Osteocyte (in vitro differentiated cells): ENCODE results near the gene FGF3. TPM values are rescaled to one million over a fixed set of nuclear protein-coding genes. Genes with fewer than 3 reads are reported as not detected.

Experiments used
- DNase-seq: peaks from one replicate; pipeline ENCODE4 v3.0.0; 2021; ENCODE audit warnings: mixed read lengths; ENCODE audit not compliant: unreplicated experiment; ENCODE audit errors: extremely low spot score
- H3K27ac Mint-ChIP-seq: one replicate; pipeline ENCODE4 v1.8.0; 2021; ENCODE audit warnings: mild to moderate bottlenecking, mixed read lengths; ENCODE audit not compliant: unreplicated experiment
- H3K27me3 Mint-ChIP-seq: one replicate; pipeline ENCODE4 v1.8.0; 2021; ENCODE audit warnings: mixed read lengths; ENCODE audit not compliant: unreplicated experiment
- H3K36me3 Mint-ChIP-seq: one replicate; pipeline ENCODE4 v1.8.0; 2021; ENCODE audit warnings: mixed read lengths; ENCODE audit not compliant: unreplicated experiment
- H3K4me1 Mint-ChIP-seq: one replicate; pipeline ENCODE4 v1.8.0; 2021; ENCODE audit warnings: mixed read lengths; ENCODE audit not compliant: unreplicated experiment
- H3K4me3 Mint-ChIP-seq: one replicate; pipeline ENCODE4 v1.8.0; 2021; ENCODE audit warnings: mild to moderate bottlenecking, moderate library complexity, mixed read lengths; ENCODE audit not compliant: unreplicated experiment
- H3K9me3 Mint-ChIP-seq: one replicate; pipeline ENCODE4 v1.8.0; 2021; ENCODE audit warnings: mixed read lengths; ENCODE audit not compliant: unreplicated experiment
- total RNA-seq: library from RNA; stranded (reverse); gene quantifications from 2 replicates; pipeline ENCODE4 v1.2.1, GENCODE V29; 2021
- TF ChIP-seq, protein P1 (sequence below): fragments of 200-600 bp; sonication (generic); IDR thresholded peaks from 2 replicates; pipeline ENCODE4 v1.5.0; 2021; ENCODE audit warnings: antibody characterized with exemption, mild to moderate bottlenecking, moderate library complexity

FGF3 gene
- total RNA-seq, 1 donor from 2014 or later: 2.5 TPM

DNA sequence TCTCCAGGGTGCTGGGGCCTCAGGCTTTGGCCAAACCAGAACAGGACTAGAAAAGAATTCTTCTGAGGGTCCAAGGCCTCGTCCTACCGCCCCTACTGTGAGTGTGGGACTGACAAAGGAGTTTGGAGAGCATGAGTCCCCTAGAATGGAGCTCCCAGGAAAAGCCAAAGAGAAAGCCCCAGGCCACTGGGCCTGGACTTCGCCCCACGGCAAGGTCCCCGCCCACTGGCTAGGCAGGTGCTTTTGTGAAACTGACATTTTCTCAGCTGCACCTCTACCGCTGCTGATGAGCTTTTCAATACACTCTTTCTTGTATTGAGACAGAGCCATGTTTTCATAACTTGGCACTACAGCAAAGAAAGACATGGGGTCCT is 9.7 kb upstream of the FGF3 start:
- Mint-ChIP-seq H3K4me3 (no peak overlapping the region), H3K9me3 (no peaks in the 10 kb centered on the region), H3K27me3 (peaks cover 19% of the 10 kb centered on the region), H3K4me1 (no peaks in the 10 kb centered on the region), H3K36me3 (no peaks in the 10 kb centered on the region), H3K27ac (no peak overlapping the region)
- DNase-seq: no peak
- TF ChIP-seq, protein P1, sequence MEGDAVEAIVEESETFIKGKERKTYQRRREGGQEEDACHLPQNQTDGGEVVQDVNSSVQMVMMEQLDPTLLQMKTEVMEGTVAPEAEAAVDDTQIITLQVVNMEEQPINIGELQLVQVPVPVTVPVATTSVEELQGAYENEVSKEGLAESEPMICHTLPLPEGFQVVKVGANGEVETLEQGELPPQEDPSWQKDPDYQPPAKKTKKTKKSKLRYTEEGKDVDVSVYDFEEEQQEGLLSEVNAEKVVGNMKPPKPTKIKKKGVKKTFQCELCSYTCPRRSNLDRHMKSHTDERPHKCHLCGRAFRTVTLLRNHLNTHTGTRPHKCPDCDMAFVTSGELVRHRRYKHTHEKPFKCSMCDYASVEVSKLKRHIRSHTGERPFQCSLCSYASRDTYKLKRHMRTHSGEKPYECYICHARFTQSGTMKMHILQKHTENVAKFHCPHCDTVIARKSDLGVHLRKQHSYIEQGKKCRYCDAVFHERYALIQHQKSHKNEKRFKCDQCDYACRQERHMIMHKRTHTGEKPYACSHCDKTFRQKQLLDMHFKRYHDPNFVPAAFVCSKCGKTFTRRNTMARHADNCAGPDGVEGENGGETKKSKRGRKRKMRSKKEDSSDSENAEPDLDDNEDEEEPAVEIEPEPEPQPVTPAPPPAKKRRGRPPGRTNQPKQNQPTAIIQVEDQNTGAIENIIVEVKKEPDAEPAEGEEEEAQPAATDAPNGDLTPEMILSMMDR: no peak

DNA sequence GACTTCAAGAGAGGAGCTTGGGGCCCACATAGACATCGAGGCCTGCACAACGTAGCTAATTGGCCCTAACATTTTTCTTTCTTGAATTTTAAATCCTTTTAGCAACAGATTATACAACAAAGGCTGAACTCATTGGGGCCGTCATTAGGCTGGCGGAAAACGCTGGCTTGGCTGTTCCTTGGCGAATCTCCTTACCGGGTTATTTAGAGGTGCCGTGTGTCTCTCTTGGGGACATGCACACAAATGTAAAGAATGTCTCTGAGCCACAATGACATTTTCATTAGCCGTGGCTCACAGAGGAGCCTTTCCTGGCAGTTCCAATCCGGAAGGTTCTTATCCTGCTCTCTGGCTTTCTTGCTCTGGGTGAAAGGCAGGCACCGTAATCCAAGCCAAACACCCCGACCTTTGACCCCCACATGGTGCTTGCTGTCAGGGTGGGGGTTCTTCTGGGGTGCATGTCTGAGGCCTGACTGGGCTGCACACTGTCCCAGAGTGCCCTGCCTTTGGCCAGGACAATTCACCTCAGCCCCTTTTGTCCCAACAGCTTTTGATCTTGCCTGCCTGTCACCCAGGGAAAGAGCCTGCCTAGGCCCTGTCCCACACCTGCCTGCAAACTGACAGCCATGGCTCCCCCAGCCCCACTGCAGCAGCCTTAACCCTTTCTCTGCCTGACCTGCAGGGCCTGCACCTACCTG is 9.2 kb upstream of the FGF3 start:
- Mint-ChIP-seq H3K4me1 (no peaks in the 10 kb centered on the region), H3K4me3 (no peak overlapping the region), H3K27ac (no peak overlapping the region), H3K27me3 (peaks cover 19% of the 10 kb centered on the region), H3K36me3 (no peaks in the 10 kb centered on the region), H3K9me3 (no peaks in the 10 kb centered on the region)
- TF ChIP-seq, protein P1: no peak
- no peak for DNase-seq

DNA sequence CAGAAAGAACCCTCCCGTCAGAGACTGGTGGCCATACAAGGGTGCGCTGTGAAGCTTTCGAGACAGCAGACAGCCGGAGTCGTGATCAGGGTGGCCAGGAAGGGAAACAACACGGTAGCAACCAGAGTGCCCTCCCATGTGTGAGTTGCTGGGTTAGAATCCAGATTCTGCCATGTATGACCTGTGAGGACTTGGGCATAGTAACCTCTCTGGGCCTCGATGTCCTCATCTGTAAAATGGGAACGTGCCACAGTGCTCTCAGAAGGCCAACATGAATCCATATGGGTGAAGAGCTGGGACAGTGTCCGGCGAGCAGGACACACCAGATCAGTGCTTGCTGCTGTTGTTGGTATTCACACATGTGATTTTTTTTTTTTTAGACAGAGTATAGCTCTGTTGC is 7.6 kb upstream of the FGF3 start:
- no peaks in the 10 kb centered on the region for H3K36me3 Mint-ChIP-seq
- DNase-seq: no peak
- TF ChIP-seq, protein P1: no peak
- H3K4me1 Mint-ChIP-seq: no peaks in the 10 kb centered on the region
- no peak overlapping the region for H3K4me3 Mint-ChIP-seq
- no peak overlapping the region for H3K27ac Mint-ChIP-seq
- H3K27me3 Mint-ChIP-seq: peaks cover 22% of the 10 kb centered on the region
- H3K9me3 Mint-ChIP-seq: no peaks in the 10 kb centered on the region

DNA sequence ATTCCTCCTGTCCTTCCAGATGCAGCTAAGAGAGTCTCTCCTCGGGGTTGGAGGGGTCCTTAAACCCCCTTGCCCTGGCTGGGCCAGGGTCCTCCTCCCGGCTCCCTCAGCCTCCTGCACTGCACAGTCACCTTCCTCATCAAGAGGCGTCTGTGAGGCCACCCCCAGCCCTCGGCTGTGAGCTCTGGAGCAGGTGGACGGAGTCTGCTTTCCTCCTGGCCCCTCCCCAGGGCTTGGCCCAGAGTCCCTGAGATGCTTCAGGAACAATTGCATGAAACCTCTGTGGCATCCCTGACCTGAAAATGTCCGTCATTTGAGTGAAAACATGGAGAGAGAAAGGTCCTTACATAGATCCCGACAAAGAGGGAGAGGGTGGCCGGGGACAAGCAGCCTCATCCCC is 6.7 kb upstream of the FGF3 start:
- no peak for DNase-seq
- TF ChIP-seq, protein P1: no peak

DNA sequence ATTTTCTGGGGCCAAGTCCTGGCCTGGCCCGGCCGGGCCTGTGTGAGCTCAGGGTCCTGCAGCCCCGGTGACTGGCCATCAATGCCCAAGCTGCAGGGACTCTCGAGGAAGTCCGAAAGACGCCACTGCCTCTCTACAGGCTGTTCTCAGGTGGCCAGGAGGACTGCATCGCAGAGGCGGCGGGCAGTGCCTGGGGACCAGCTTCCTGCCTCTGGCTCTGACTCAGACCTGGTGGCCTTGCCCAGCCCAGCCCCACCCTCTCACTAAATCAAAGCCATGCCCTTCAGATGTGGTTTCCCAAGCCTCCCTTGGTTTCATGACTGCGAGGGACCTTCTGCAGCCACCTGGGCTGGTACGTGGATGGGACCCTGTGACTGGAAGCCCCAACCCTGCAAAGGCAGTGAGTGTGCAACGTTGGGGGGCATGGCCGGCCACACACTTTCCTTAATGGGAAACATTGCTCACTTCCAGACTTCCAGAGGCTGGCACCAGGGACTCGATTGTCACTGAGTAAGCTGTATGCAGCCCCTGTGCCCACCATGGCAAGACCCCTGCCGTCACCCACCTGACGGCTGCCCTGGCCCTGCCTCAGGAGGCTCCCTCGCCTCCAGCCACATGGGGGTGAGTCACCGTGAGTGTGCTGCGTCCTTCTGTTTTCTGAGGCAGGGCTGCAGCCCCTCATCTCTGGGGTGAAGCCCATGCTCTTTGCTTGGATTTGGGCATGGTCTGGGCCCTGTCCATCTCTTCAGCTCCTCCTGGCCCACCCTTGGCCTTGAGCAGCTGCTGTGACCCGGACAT is 6.0 kb upstream of the FGF3 start:
- Mint-ChIP-seq H3K36me3 (no peaks in the 10 kb centered on the region), H3K9me3 (no peaks in the 10 kb centered on the region), H3K27ac (no peak overlapping the region), H3K27me3 (peaks cover 26% of the 10 kb centered on the region), H3K4me1 (no peaks in the 10 kb centered on the region), H3K4me3 (no peak overlapping the region)
- no peak for DNase-seq
- TF ChIP-seq, protein P1: no peak

More for the DNA sequence above, 6.7 kb upstream of the FGF3 start:
- no peaks in the 10 kb centered on the region for H3K4me1 Mint-ChIP-seq
- H3K27me3 Mint-ChIP-seq: peaks cover 24% of the 10 kb centered on the region
- H3K27ac Mint-ChIP-seq: no peak overlapping the region
- no peaks in the 10 kb centered on the region for H3K9me3 Mint-ChIP-seq
- no peak overlapping the region for H3K4me3 Mint-ChIP-seq
- no peaks in the 10 kb centered on the region for H3K36me3 Mint-ChIP-seq
